Endothelial cell (in vitro differentiated cells): ENCODE measurements around the gene FRAS1. TPM values are rescaled to one million over a fixed set of nuclear protein-coding genes. Genes with fewer than 3 reads are reported as not detected.
A peak's percentile ranks its signal among the peaks of the same experiment; 100 is the strongest.

Experiments
- DNase-seq: peaks from one replicate; pipeline ENCODE4 v3.0.0; 2021; ENCODE audit warnings: low spot score
- H3K27ac Mint-ChIP-seq: one replicate; pipeline ENCODE4 v1.8.0; 2021; ENCODE audit warnings: mixed read lengths, inconsistent platforms; ENCODE audit not compliant: unreplicated experiment
- H3K27me3 Mint-ChIP-seq: one replicate; pipeline ENCODE4 v1.8.0; 2021; ENCODE audit warnings: mild to moderate bottlenecking, moderate library complexity, mixed read lengths, inconsistent platforms; ENCODE audit not compliant: unreplicated experiment
- H3K36me3 Mint-ChIP-seq: one replicate; pipeline ENCODE4 v1.8.0; 2021; ENCODE audit warnings: mild to moderate bottlenecking, low read depth, mixed read lengths, inconsistent platforms; ENCODE audit not compliant: unreplicated experiment
- H3K4me1 Mint-ChIP-seq: one replicate; pipeline ENCODE4 v1.8.0; 2021; ENCODE audit warnings: mild to moderate bottlenecking, mixed read lengths, inconsistent platforms; ENCODE audit not compliant: unreplicated experiment
- H3K4me3 Mint-ChIP-seq: one replicate; pipeline ENCODE4 v1.8.0; 2021; ENCODE audit warnings: mild to moderate bottlenecking, mixed read lengths, inconsistent platforms; ENCODE audit not compliant: unreplicated experiment
- H3K9me3 Mint-ChIP-seq: one replicate; pipeline ENCODE4 v1.8.0; 2021; ENCODE audit warnings: mixed read lengths, inconsistent platforms; ENCODE audit not compliant: unreplicated experiment
- CTCF ChIP-seq: fragments of 200-600 bp; sonication (generic); IDR thresholded peaks from one replicate; pipeline ENCODE4 v1.5.0; 2021; ENCODE audit warnings: antibody characterized with exemption; ENCODE audit not compliant: unreplicated experiment
- total RNA-seq: library from RNA; stranded (reverse); fragmentation: NEBNext Ultra II Directional; extraction: Animal tissue kit (Norgen Biotek cat#: 25700); gene quantifications from one replicate; pipeline ENCODE4 v1.2.1, GENCODE V29; 2021; ENCODE audit not compliant: unreplicated experiment

The FRAS1 gene
- total RNA-seq, 1 donor from 2014 or later: 51.7 TPM

GRCh38 chr4:78418406-78418805 is 361.3 kb downstream of the FRAS1 start:
- no peak for DNase-seq
- Mint-ChIP-seq H3K27me3 (no peaks in the 10 kb centered on the region), H3K4me3 (no peak overlapping the region), H3K4me1 (peaks cover 16% of the 10 kb centered on the region), H3K36me3 (peaks cover 30% of the 10 kb centered on the region), H3K27ac (no peak overlapping the region), H3K9me3 (no peaks in the 10 kb centered on the region)
- no peak for TF ChIP-seq CTCF

GRCh38 chr4:78423790-78424189 is 366.7 kb downstream of the FRAS1 start:
- TF ChIP-seq CTCF: no peak
- H3K4me3 Mint-ChIP-seq: no peak overlapping the region
- DNase-seq: no peak
- H3K4me1 Mint-ChIP-seq: peaks cover 14% of the 10 kb centered on the region
- peaks cover 25% of the 10 kb centered on the region for H3K36me3 Mint-ChIP-seq
- no peaks in the 10 kb centered on the region for H3K9me3 Mint-ChIP-seq
- peak overlapping the region; percentile 22 for H3K27ac Mint-ChIP-seq
- no peaks in the 10 kb centered on the region for H3K27me3 Mint-ChIP-seq

- TF ChIP-seq CTCF: no peak
- Mint-ChIP-seq H3K36me3 (peaks cover 20% of the 10 kb centered on the region), H3K9me3 (no peaks in the 10 kb centered on the region), H3K4me1 (peaks cover 14% of the 10 kb centered on the region), H3K27me3 (no peaks in the 10 kb centered on the region), H3K4me3 (no peak overlapping the region), H3K27ac (no peak overlapping the region)
- no peak for DNase-seq
Observed at GRCh38 chr4:78424461-78424860, 367.3 kb downstream of the FRAS1 start.

- Mint-ChIP-seq H3K27ac (no peak overlapping the region), H3K36me3 (peaks cover 4% of the 10 kb centered on the region), H3K9me3 (no peaks in the 10 kb centered on the region)
Observed at GRCh38 chr4:78426972-78427371, 369.8 kb downstream of the FRAS1 start.

GRCh38 chr4:78428996-78429395 is 371.9 kb downstream of the FRAS1 start:
- no peak overlapping the region for H3K4me3 Mint-ChIP-seq
- no peaks in the 10 kb centered on the region for H3K9me3 Mint-ChIP-seq
- H3K27me3 Mint-ChIP-seq: no peaks in the 10 kb centered on the region
- TF ChIP-seq CTCF: no peak
- peaks cover 11% of the 10 kb centered on the region for H3K4me1 Mint-ChIP-seq
- H3K36me3 Mint-ChIP-seq: no peaks in the 10 kb centered on the region
- no peak for DNase-seq
- no peak overlapping the region for H3K27ac Mint-ChIP-seq

More at GRCh38 chr4:78426972-78427371, 369.8 kb downstream of the FRAS1 start:
- no peak for TF ChIP-seq CTCF
- no peaks in the 10 kb centered on the region for H3K27me3 Mint-ChIP-seq
- DNase-seq: no peak
- H3K4me1 Mint-ChIP-seq: peaks cover 14% of the 10 kb centered on the region
- H3K4me3 Mint-ChIP-seq: no peak overlapping the region
